Stimulated activated CD8-positive, alpha-beta memory T cell treated with anti-CD3 and anti-CD28 coated beads, Interleukin-7, amount 100 ng/mL, for 1 hour (primary cell): ENCODE data around the gene TVP23C.

Experiments
- DNase-seq, 2 donors: peaks; one replicate each; pipeline ENCODE4 v3.0.0-alpha.2; 2020; ENCODE audit warnings: low read depth in 2 of 2

Gene TVP23C

DNA sequence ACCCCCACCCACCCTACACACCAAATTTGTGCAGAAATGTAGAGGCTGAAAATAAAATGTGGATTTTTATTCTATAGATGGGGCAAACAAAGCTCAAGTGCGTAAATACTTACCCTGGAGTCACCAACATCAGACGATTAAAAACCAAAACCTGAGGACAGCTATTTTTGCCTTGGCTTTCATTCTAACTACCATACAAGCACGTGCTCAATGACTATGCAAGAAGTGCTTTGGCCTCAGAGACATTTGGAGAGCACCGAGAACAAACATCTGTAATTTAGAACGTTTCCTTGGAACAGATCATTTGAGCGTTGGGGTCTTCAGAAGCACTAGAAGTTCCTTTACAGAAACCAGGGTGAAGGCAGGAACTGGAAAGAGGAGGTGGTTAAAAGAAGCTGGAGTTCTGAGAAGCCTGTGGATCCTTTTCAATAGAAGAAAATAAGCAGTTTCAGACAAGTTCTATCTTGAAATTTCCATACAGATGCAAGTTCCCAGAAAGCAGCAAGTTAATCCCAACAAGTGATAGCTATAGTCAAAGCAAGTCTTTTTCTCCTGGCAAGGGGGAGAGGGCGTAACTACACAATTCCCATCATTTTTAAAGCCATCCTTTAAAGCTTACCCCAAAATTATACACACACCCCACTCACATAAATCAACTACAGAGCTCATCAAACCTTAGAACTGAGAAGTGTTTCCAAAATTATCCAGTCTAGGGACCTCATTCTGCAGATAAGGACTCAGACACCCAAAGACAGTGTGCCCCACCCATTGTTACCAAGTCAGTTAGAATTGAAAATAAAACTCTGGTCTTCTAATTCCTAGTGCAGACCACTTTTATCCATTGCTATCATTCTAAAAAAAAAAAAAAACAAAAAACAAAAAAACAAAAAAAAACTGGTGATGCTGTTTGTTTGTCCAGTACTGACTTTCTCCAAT, 66.3 kb downstream of the TVP23C start:
- DNase-seq: no peak

DNA sequence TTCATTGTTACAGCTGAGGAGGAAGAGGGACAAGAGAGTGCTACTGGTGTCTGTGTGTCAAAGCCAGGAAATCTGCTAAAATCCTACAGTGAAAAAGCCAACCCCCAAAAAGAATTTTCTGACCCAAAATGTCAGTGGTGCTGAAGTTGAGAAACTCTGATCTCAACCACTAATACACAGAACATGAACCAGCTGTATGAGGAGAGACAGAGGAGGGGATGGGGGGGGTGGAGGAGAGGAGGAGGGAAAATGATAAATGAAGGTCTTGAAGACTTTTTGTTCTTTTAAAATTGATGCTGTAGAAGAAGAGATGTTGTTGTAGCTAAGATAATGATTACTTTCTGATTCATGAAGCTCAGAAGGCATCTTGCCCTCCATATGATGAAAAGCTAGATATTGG, 68.5 kb downstream of the TVP23C start:
- no peak for DNase-seq

- no peak for DNase-seq
These were observed 69.6 kb downstream of the TVP23C start for GRCh38 chr17:15493693-15494035.

GRCh38 chr17:15492791-15493692, 70.2 kb downstream of the TVP23C start:
- no peak for DNase-seq

- no peak for DNase-seq
These were observed 71.1 kb downstream of the TVP23C start for GRCh38 chr17:15492186-15492585.

GRCh38 chr17:15490634-15491261, 72.5 kb downstream of the TVP23C start:
- no peak for DNase-seq

- no peak for DNase-seq
These were observed 74.7 kb downstream of the TVP23C start for GRCh38 chr17:15488557-15488956.

- DNase-seq: no peak
These were observed 78.2 kb downstream of the TVP23C start for GRCh38 chr17:15485045-15485444.

GRCh38 chr17:15483431-15483830, 79.9 kb downstream of the TVP23C start:
- no peak for DNase-seq

GRCh38 chr17:15482476-15482875, 80.8 kb downstream of the TVP23C start:
- no peak for DNase-seq

- no peak for DNase-seq
These were observed 81.8 kb downstream of the TVP23C start for GRCh38 chr17:15481481-15481880.

DNA sequence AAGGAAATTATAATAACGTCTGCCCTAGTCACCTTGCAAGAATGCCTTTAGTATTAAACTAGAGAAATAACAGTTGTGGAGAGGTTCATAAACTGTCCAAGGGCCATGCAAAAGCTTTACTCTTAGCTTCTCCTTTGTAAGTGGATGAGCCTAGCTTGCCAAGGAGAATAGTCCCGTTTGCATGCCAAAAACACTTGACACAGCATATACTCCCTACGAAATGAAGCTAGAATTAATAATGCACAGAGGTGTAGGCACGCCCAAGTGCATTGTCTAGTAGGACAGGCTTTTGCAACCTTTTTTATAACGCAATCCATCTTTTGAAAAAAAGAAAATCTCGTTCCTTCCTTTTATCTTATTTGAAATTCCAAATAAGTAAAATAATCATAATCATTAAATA, 83.1 kb downstream of the TVP23C start:
- DNase-seq: no peak

DNA sequence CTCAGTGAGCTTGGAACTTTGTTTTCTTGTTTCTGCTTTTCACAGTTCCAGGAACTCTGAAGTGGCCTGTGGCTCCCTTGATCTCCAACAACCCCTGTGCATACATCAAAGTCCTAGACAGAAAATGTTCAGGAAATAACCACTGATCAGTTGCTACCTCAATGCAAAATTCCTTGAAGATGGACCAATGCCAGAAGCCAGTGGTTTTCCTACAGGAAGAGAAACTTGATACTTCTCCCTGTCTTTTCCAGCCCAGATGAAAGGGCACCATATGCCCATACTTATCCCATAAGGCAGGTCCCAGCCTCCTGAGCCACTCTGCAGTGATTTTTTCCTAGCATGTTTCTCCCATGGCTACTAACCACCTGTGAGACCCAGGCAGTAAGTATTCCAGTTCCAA, 83.6 kb downstream of the TVP23C start:
- no peak for DNase-seq

DNA sequence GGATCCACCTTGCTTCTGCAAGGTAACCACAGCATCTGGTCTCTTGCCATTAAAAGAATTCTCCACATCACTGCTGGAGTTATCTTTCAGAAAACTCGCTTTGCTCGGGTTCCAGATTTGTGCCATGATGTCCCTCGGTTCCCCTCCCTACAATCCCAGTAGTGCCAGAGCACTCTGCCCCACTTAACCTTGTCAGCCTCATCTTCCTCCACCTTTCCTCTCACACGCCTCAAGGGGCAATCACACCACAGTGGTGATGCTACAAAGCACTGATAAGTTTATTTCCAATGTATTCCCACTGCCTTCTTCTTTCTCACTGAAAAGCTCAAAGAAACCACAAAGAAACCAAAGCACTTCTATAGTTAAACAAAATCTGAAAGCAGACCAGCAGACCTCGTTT, 84.4 kb downstream of the TVP23C start:
- DNase-seq: no peak

- no peak for DNase-seq
These were observed 87.5 kb downstream of the TVP23C start for GRCh38 chr17:15475631-15476354.

DNA sequence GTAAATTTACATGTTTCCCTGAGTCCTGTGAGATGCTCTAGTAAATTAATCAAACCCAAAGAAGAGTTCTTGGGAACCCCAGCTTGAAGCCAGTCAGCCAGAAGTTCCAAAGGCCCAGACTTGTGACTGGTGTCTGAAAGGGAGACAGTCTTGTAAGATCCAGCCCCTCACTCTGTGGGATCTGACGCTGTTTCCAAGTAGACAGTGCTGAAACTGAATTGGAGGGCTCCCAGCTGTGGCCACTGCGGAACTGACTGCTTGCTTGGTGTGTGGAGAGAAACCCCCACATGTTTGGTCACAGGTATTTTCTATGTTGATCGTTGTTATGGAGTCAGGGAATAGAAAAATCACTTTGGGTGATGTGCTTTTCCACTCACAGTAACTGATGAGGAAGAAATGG, 90.4 kb downstream of the TVP23C start:
- no peak for DNase-seq

DNA sequence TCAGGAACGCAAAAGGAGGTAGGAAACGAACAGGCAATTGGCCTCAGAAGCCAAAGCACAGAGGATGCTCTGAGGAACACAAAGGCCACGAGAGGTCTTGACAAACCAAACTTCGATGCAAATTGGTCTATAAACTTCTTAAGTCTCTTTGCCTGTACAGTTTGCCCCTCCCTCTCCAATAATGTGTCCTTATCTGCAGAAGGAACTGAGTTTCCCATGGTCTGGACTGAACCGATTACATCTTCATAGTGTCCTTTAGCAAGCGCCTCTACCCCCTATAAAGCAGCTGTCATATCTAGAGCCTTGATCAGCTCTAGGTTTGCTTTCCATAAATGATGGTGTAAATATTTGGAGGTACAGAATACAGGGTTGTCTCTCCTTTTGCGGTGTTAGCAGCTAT, 92.7 kb downstream of the TVP23C start:
- DNase-seq: no peak

DNA sequence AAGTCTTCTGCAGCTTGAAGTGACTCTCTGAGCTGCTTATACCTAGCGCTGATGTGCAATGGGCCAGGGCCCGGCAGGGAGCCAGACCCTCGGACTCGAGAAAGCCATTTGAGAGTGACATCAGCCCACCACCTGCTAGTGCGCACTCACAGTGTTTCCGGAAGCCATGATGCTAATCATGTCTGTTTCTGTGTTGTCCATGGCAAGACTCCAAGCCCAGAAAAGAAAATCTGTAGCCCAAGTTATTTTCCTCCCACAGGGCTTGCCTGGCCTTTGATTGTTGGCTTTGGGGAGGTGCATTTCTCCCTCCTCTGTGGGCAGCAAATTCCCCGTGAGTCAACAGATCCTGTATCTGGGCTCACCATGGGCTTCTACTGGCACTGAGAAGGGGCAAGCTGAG, 94.0 kb downstream of the TVP23C start:
- no peak for DNase-seq

DNA sequence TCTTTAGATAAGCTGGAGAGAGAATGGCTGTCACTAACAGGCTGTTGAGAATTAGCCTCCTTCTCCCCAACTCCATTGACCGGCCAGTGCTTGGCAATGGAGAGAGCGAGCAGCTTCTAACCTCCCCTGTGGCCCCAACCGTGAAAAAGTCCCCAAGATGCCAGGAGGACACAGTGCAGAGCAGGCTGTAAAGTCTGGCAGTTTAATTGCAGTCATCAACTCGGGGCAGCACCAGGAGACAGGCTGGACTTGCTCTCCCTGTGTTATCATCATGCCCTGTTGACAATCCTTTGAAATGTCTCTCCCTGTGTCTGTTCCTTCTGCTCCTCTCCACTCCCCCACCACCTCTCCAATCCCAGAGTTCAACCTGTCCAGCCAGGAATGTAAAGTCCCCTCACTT, 95.2 kb downstream of the TVP23C start:
- no peak for DNase-seq

DNA sequence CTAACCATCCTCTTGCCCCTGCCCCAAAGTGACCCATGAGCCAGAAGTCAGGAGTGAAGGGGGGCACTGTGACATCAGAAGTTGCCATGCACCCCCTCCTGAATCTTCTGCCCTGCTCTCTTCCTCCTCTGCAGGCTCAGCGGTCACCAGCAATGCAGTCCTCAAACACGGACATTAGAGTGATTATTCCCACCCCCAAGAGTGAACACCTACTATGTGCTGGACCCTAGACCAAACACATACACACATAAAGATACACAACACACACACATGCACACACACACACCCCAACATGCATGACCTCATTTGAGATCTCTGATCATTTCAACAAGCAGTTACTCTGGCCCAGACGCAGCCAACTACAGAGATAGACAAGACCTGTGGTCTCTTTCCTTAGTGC, 95.7 kb downstream of the TVP23C start, which contains the start of gene CDRT4:
TSS of gene CDRT4 (minus strand) at position 30 of the 400 bp plus-strand sequence. CDS start 27,383 bp downstream, outside the sequence.
- no peak for DNase-seq

DNA sequence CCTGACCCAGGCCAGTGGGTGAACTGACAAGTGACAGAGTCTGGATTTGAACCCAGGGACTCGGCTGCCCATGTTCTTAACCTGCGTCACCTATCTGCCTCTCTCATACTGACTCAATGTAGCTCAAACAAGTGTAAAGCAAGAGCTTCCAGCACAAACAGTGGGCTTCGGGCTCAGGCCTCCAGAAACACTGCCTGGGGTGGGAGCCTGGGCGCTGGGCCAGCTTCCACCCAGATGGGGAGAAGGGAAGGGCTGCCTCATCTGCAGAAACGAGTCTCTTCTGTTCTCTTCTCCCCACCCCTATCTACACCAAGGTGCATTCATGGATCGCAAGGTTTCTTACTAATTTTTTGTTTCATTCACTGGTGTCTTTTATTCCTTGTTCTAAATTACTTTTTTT, 97.2 kb downstream of the TVP23C start:
- DNase-seq: no peak
